ENCODE measurements around the gene PLEKHA7. TPM values are rescaled to one million over a fixed set of nuclear protein-coding genes. Genes with fewer than 3 reads are reported as not detected.

The PLEKHA7 gene
- total RNA-seq, 1 experiment from 2014 or later = 20.2 TPM

DNA sequence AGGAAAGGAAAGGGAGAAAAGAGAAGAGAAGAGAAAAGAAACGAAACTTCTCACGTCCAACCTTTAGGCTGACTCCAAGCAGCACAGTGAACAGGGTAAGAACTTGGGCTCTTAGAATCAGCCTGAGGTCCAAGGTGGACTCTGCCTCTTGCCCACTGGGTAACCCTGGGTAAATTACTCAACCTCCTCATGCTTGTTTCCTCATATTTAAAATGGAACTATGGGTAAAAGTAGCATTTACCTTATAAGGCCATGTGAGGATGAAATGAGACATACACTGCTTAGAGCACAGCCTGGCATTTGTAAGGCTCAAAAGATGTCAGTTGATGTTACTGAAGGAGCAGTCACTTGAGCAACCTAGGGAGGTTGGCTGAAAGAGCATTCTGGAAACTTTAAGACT lies 167.9 kb downstream of the PLEKHA7 start:
- in situ Hi-C loops (cut with HindIII; ENCODE audit: low pct_unique_long_range_greater_than_20kb, low sequenced_read_pairs) = no loop called here
- DNase-seq (ENCODE audit: low read depth) = no peak

DNA sequence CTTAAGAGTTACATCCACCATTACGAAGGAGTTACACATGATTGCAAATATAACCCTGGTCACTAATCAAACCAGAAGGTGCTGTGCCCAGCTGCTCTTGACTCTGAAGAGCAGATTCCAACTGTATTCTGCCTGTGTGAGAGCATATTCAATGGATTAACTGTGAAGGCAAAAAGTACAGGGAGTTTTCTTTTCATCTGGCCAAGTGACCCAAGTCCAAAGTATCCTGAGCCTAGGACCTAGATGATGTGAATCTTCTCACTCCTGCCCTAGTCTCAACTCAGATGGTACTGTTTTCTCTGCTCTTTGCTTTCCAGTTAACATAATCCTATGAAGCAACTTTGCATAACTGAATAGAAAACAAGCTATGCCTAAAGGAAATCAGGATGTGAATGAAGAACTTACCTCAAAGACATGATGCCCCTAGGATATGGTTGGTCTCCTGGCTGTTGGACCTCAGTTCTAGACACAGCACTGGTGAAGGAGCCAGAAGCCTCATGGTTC lies 169.9 kb downstream of the PLEKHA7 start:
- DNase-seq (ENCODE audit: low read depth) = no peak
- in situ Hi-C loops (cut with HindIII; ENCODE audit: low pct_unique_long_range_greater_than_20kb, low sequenced_read_pairs) = no loop called here

DNA sequence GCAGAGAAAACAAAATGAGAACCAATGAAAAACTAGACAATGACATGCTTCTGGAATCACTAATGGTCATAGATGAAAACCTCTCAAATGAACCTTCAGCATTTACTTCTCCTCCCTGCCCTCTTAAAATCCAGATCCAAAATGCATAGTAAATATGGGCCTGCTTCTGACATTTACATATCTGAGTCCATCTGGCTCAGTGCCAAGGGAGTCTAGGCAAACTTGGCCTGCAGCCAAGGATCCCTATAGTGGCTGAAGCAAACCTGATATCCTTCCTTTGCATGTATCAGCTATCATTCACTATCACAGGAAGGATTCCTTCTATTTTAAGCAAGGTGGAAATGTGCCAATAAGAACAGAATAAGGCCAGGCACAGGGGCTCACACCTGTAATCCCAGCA lies 170.9 kb downstream of the PLEKHA7 start:
- in situ Hi-C loops (cut with HindIII; ENCODE audit: low pct_unique_long_range_greater_than_20kb, low sequenced_read_pairs) = no loop called here
- no peak for DNase-seq (ENCODE audit: low read depth)

DNA sequence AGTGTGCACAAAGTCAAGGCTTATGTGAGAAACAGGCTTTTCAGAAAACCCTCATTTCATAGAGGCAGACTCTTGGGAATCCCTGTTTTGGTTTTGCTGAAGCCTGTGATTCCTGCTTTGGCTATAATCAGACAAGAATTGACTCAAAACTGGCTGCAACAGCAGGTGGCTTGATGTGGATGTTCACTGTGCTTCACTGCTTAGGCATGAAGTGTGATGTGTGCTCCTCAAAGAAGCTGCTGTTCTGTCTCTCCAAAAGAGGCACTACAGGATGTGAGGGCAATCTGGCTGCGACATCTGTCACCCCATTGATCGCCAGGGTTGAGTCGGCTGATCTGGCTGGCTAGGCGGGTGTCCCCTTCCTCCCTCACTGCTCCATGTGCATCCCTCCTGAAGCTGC lies 172.2 kb downstream of the PLEKHA7 start:
- in situ Hi-C loops (cut with HindIII; ENCODE audit: low pct_unique_long_range_greater_than_20kb, low sequenced_read_pairs) = no loop called here

DNA sequence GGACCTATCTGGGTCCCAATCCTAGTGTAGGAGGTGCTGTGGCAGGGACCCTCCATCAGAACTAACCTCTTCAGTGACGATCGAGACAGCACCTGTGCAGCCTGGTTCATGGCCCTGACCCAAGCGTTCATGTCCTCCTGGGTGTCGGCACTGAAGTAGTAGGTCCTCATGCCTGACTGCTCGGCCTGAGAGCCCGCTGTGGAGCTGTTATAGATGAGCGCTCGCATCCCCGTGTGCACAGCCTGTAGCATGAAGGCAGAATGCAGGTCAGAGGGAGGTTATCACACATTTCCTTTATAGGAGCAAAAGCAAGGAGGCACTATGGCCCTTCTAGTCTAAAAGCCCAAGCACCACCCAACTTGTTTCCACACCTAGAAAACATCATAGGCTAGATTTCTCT lies 172.7 kb downstream of the PLEKHA7 start:
- peak; percentile 71 for DNase-seq (ENCODE audit: low read depth)
- in situ Hi-C loops (cut with HindIII; ENCODE audit: low pct_unique_long_range_greater_than_20kb, low sequenced_read_pairs) = no loop called here

More for the DNA sequence above, 172.2 kb downstream of the PLEKHA7 start:
- DNase-seq (ENCODE audit: low read depth) = no peak

DNA sequence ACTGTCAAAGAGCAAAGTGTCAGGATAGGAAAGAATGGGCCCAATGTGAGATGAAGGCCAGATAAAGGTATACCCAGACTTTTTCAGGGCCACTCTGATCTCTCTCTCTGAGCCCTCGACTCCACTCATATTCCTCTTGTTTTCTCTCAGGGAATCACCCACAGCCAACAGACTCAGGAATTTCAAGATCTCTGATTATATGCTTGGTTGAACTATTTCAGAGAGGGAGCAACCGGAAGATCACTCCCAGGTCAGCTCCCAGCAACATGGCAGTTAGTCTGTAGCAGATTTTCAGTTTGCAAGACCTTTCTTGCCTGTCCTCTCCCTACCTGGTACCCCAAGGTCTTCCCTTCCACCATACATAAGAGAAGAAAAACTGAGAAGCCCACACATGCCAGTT lies 173.3 kb downstream of the PLEKHA7 start:
- DNase-seq (ENCODE audit: low read depth) = peak; percentile 56
- in situ Hi-C loops (cut with HindIII; ENCODE audit: low pct_unique_long_range_greater_than_20kb, low sequenced_read_pairs) = no loop called here

DNA sequence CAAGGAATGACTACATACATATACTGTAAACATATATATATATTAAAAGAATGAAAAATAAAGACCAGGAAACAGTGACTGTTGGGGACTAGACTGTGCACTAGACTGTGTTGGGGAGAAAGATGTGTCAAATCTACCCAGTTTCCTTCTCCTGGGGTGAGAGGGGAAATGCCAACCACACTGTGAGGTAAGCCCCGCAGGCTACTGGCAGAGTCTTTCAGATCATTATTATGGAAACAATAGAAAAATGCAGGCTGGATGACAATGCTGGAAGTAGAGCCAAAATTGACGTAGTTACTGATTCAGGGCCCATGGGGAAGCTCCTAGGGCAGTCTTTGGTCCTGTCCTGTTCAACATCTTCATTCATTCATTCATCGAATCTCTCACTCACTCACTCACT lies 174.4 kb downstream of the PLEKHA7 start:
- in situ Hi-C loops (cut with HindIII; ENCODE audit: low pct_unique_long_range_greater_than_20kb, low sequenced_read_pairs) = no loop called here
- no peak for DNase-seq (ENCODE audit: low read depth)

DNA sequence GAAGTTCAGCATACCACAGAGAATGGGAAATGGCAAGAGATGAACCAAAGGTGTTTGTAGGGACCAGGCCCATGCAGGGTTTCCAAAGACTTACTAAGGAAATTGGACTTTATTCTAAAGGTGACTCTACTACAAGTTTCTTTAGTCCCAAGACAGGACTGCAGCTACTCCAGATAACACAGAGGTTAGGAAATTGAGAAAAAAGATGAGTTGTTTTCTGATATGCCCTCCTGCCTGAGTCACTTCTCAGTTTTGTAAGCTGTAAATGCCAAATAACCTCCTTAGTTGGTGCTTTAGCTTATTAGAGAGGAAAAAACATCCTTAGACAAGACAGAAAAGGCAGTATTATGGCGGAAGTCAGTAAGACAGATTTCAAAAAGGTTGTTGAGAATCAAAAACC lies 179.8 kb downstream of the PLEKHA7 start:
- in situ Hi-C loops (cut with HindIII; ENCODE audit: low pct_unique_long_range_greater_than_20kb, low sequenced_read_pairs) = no loop called here
- no peak for DNase-seq (ENCODE audit: low read depth)

DNA sequence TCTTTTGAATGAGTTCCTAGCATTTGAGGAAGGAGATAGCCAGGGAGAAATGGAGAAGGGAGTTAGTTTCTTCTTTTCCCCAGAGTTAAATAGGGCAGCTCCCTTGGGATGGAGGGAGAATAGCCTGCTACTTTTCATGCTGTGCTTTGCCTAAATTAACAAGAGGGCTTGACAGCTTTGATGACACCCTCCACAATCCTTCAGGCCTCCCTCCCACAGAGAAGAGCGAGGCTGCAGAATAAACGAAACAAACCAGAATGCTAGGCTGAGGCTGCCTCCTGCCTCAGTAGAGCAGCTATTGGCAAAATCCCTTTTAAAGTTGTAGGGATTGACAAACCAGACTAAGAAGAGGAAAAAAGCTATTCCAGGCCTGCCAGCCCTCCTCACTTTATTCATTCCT lies 181.2 kb downstream of the PLEKHA7 start:
- in situ Hi-C loops (cut with HindIII; ENCODE audit: low pct_unique_long_range_greater_than_20kb, low sequenced_read_pairs) = no loop called here
- DNase-seq (ENCODE audit: low read depth) = no peak

DNA sequence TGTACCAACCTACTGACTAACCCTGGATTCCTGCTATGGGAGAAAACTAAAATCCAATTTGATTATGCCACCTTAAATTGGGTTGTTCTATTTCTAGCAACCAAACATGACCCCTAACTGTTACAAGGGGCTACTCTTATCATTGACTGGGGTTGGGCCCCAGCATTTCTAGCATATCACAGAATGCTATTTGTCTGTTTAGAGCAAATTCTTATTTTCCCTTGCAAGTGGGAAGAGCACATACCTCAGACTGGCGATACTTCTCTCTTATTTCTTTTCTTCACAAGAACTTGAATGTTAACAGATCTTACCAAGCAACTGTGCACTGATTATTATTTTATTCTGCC lies 182.0 kb downstream of the PLEKHA7 start:
- DNase-seq (ENCODE audit: low read depth) = no peak
- in situ Hi-C loops (cut with HindIII; ENCODE audit: low pct_unique_long_range_greater_than_20kb, low sequenced_read_pairs) = no loop called here

DNA sequence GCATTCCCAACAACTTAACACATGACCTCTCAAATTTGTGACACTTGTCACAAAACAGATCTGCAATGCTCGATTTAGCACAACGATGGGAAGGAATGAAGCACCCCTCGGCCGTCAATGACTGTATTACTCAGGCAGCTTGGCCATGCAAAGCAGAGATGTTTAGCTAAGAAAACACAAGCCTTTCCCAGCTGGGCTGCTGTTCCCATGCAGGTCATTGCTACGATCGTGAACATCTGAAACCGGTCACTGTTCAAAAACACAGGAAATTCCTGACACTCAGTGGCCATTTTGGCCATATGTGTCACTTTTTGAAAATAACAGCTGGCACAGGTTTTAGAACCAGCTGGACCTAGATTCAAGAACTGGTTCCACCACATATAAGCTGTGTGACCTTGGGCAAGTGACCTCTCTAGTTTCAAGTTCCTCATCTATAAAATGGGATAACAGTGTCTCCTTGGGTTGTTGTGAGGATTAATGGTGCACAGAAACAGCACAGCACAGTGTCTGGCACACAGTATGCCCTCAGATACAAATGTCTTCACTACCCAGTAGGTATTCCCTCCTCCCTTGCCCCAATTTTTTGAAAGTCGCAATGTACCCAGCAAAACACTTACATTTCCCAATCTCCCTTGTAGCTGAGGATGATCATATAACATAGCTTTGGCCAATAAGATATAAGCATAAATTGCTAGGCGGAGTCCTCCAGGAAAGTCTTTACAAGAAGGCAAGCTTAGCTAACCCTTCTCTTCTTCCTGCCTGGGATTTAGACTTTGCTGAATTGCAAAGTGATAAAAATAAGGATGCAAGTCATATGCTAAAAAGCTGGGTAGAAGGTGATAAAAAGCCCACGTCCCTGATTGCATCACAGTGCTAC lies 182.7 kb downstream of the PLEKHA7 start:
- no peak for DNase-seq (ENCODE audit: low read depth)
- in situ Hi-C loops (cut with HindIII; ENCODE audit: low pct_unique_long_range_greater_than_20kb, low sequenced_read_pairs) = no loop called here

DNA sequence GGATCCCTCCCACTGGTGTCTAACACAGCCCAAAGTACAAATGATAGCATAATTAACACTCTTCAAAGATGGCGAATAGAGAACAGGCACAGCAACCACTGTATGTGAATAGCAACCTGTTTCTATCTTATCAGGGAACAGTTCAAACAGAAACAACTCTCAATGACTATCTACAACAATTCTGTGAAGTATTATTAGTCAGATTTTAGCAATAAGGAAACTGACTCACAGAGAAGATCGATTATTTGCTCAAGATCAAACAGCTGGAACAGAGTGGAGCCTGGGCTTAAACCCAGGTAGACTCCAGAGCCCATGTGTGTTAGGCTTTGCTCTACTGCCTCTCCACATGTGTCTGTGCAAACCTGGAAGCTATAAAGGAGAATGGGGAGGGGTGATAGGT lies 187.1 kb downstream of the PLEKHA7 start:
- in situ Hi-C loops (cut with HindIII; ENCODE audit: low pct_unique_long_range_greater_than_20kb, low sequenced_read_pairs) = no loop called here
- DNase-seq (ENCODE audit: low read depth) = no peak

DNA sequence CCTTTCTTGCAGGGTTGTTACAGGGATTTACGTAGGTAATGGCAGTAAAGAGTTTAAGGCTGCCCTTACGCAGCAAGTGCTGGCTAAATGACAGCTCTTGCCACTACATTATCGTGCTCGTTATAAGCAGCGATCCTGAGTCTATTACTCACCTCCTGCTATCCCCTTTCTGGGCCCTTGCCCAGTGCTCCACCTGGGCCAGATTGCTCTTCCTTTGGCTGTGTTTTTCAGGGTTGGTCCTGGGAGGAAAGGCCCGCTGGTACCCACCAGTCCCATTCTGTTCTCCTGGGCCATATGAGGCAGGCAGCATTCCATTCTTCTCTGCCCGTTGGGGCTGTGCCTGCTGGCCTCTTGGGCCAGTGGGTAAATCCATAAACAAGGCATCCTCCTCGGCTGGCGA lies 188.2 kb downstream of the PLEKHA7 start:
- in situ Hi-C loops (cut with HindIII; ENCODE audit: low pct_unique_long_range_greater_than_20kb, low sequenced_read_pairs) = no loop called here
- DNase-seq (ENCODE audit: low read depth) = no peak

DNA sequence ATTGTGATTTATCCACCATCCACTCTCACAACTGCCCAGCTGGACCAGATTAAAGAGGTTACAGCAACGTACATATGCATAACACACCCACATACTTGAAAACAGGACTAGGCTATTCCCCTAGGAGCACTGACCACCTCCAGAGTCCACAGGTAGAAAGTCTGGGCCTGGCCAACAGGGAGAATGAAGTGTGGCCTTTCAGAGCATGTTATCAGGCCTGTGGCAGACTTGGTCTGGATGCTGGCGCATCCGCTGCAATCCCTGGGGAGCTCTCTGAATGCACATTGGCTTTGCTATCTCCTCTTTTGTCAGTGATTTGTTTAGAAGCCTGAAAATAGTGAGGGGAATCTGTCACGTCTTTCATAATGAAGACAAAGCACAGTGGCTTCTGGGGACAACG lies 189.1 kb downstream of the PLEKHA7 start:
- in situ Hi-C loops (cut with HindIII; ENCODE audit: low pct_unique_long_range_greater_than_20kb, low sequenced_read_pairs) = no loop called here
- no peak for DNase-seq (ENCODE audit: low read depth)

DNA sequence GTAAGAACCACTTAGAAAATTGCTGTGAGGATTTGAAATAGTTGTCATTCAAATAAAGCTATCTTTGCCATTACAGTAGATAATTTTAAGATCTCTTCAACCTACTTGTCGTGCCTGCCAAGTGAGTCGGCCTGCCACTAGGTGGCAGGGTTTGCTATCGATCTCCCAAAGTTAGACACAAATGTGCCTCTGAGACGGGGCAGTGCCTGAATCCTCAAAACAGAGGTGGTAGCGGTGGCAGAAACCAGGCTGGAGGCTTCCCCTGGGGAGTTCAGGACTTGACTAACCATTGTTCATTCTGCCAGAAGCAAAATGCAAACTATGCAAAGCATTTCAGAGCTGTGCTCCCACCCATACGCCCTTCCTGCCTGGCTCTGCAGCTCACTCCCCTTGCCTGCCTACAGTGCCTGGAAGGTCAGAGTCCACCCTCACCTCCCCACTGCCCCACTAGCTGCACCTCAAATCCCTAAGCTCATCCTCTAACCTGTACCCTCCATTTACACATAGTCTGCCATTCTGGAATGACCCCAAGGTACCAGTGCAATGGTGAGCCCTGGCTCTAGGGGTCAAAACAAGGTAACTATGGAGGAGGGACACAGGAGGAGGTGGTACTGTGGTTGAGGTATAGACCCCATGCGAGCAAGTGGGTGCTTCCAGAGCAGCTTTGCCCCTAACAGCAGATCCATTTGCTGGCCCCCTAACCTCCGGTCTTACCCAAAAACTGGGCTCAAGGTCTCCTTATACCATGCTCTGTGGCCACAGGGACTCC lies 193.7 kb downstream of the PLEKHA7 start:
- in situ Hi-C loops (cut with HindIII; ENCODE audit: low pct_unique_long_range_greater_than_20kb, low sequenced_read_pairs) = no loop called here

DNA sequence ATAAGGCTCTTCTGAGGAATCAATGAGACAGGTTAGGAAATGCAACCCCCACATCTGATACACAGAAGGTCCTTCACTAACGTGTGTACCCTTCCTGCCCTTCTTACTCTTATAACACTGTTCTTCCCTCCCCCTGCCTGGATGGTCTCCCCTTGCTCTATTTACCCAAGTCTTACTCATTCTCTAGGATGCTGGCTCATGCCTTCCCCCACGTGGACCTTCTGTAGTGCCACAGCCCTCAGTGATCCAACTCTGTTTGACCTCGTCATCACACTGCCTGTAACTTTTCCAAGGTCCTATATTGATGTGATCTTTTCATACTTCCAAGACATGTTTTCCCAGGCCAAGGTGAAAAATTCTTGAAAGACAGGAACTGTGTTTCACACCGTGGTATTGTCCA lies 195.9 kb downstream of the PLEKHA7 start:
- in situ Hi-C loops (cut with HindIII; ENCODE audit: low pct_unique_long_range_greater_than_20kb, low sequenced_read_pairs) = no loop called here
- no peak for DNase-seq (ENCODE audit: low read depth)

More for the DNA sequence above, 193.7 kb downstream of the PLEKHA7 start:
- peak; percentile 61 for DNase-seq (ENCODE audit: low read depth)

DNA sequence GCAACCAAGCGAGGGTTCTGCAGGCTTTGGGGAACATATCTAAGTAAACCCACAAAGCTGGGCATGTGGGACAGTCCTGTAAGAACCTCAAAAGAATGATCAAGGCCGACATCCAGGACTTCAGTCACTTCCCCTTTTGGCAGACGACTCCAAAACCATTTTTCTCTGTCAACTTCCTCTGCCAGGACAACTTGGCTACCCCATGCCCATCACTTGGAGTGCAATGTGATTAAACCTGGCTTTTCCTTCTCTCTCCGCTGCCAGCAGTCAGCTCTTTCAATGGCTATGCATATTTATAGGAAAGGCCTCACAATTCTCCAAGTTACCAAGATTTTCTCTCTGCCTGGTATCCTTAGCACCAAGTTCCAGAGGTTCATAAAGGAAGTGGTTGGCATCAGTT lies 196.9 kb downstream of the PLEKHA7 start:
- in situ Hi-C loops (cut with HindIII; ENCODE audit: low pct_unique_long_range_greater_than_20kb, low sequenced_read_pairs) = no loop called here

DNA sequence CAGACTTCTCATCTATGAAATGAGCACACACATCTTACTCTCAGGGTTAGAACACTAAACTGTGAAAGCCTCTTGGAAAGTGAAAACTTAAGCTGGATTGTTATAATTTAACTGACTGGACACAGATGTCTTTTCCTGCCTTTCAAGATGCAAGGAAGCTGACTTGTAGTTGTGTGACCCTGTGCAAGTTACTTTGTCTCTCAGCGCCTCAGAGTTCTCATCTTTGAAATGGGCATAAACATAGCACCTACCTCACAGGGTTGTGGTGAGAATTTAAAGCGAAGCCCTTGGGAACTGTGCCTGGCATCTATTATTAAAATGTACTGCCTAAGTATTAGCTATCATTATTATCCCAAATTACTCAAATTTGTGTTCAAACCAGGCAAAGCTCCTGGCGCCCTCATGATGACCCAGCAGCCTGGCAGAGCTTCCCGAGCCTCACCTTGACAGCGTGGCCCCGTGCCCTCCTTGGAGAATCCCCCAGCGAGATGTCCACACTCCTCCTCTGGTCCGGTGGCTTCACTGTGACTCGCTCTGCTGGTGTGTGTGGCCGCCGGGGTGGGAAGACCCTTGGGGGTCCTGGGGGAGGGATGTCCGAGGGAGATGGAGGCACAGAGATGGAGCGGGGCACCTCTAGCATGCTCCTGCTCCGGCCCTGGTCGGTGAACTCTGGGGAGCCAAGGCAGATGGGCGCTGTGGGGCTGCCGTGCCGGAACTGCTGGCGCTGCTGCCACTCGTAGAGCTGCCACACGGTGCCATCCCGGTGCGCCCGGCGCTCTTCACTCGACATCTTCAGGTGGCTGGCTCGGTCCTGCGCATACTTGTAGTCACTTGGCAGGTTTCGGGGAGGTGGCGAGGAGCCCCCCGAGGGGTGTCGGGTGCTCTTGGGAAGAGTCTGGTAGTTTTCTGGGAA lies 197.6 kb downstream of the PLEKHA7 start:
- no peak for DNase-seq (ENCODE audit: low read depth)
- in situ Hi-C loops (cut with HindIII; ENCODE audit: low pct_unique_long_range_greater_than_20kb, low sequenced_read_pairs) = no loop called here

More for the DNA sequence above, 196.9 kb downstream of the PLEKHA7 start:
- no peak for DNase-seq (ENCODE audit: low read depth)
